ENCODE results near the gene SIK3.

The SIK3 gene

DNA sequence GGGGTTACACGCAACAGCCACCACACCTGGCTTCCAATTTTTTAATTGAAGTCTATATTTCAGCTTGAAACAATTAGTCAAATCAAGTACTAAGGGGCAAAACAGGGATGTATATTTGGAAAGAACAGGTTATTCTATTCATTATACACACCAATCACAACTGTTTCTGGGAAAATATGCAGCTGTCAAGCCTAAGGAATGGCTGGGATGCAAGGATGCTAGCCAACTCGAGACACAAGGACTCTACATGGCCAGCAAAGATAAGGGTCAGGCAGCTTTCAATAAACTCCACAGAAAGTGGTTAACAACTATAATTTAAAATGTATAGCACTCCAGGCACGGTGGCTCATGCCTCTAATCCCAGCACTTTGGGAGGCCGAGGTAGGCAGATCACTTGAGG, 134.0 kb downstream of the SIK3 start:
- H3K4me1 ChIP-seq (ENCODE audit: control insufficient read depth in 1 of 2, insufficient read depth in 1 of 2, low read depth in 1 of 2, low read length in 1 of 2): no peaks in the 10 kb centered on the region
- no peak overlapping the region for H3K4me3 ChIP-seq (ENCODE audit: low read depth in 1 of 2, low read length in 1 of 2)
- H3K27ac ChIP-seq: no peak overlapping the region
- no peaks in the 10 kb centered on the region for H3K27me3 ChIP-seq
- H3K9me3 ChIP-seq: no peaks in the 10 kb centered on the region
- H3K36me3 ChIP-seq: no peaks in the 10 kb centered on the region
- no peak for TF ChIP-seq CTCF (IDR thresholded peaks at IDR 0.05)

- Histone ChIP-seq H3K36me3 (no peaks in the 10 kb centered on the region), H3K4me3 (ENCODE audit: low read depth in 1 of 2, low read length in 1 of 2) (no peak overlapping the region)
- TF ChIP-seq CTCF (IDR thresholded peaks at IDR 0.05): no peak
Measured at GRCh38 chr11:116963813-116964212, 134.4 kb downstream of the SIK3 start.

DNA sequence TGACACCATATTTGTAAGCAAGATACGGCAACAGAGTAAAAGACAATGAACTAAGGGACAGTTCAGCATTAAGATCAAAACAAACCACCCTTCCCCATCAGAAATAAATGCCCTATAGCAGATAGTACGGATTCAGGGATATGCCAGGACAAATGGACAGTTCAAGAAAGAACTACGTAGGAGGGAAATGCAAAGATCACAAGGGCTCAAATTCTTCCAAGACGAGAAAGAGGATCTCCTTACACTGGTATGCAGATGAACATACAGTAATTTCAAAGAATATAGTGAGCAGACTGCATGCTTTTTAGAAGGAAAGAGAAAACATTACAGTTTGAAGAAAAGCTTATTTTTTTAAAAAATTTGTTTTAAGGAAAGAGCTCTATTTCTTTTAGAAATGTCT, 136.1 kb downstream of the SIK3 start:
- H3K4me3 ChIP-seq (ENCODE audit: low read depth in 1 of 2, low read length in 1 of 2): no peak overlapping the region

More at GRCh38 chr11:116963813-116964212, 134.4 kb downstream of the SIK3 start:
- Histone ChIP-seq H3K9me3 (no peaks in the 10 kb centered on the region), H3K27me3 (no peaks in the 10 kb centered on the region), H3K4me1 (ENCODE audit: control insufficient read depth in 1 of 2, insufficient read depth in 1 of 2, low read depth in 1 of 2, low read length in 1 of 2) (no peaks in the 10 kb centered on the region), H3K27ac (no peak overlapping the region)

DNA sequence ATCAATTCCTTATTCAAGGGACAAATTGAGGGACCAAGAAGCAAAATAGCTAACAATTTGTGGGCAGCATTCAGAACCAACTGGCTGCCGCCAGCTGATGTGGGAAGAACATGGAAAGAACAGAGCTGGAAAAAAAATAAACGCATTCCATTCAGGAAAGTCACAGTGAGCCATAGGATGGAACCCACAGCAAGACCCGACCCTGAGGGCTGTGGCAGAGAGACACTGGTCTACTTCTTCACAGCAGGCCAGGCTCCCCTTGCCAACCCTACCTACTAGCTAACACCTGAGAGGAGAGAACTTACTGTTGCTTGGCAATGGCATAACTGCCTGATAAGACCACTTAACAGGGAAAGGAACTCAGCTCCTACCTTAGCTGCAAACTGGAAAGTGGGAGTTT, 137.3 kb downstream of the SIK3 start:
- no peaks in the 10 kb centered on the region for H3K27me3 ChIP-seq
- H3K4me3 ChIP-seq (ENCODE audit: low read depth in 1 of 2, low read length in 1 of 2): no peak overlapping the region
- no peaks in the 10 kb centered on the region for H3K9me3 ChIP-seq
- peaks cover 1 to 2% of the 10 kb centered on the region in 2 experiments for H3K4me1 ChIP-seq (ENCODE audit: control insufficient read depth in 1 of 2, insufficient read depth in 1 of 2, low read depth in 1 of 2, low read length in 1 of 2)
- TF ChIP-seq CTCF (IDR thresholded peaks at IDR 0.05): no peak
- H3K36me3 ChIP-seq: peaks cover 3% of the 10 kb centered on the region
- no peak overlapping the region for H3K27ac ChIP-seq

More for the DNA sequence above, 136.1 kb downstream of the SIK3 start:
- H3K27ac ChIP-seq: no peak overlapping the region
- no peak for TF ChIP-seq CTCF (IDR thresholded peaks at IDR 0.05)
- no peaks in the 10 kb centered on the region for H3K9me3 ChIP-seq
- H3K36me3 ChIP-seq: no peaks in the 10 kb centered on the region
- no peaks in the 10 kb centered on the region for H3K4me1 ChIP-seq (ENCODE audit: control insufficient read depth in 1 of 2, insufficient read depth in 1 of 2, low read depth in 1 of 2, low read length in 1 of 2)
- no peaks in the 10 kb centered on the region for H3K27me3 ChIP-seq

DNA sequence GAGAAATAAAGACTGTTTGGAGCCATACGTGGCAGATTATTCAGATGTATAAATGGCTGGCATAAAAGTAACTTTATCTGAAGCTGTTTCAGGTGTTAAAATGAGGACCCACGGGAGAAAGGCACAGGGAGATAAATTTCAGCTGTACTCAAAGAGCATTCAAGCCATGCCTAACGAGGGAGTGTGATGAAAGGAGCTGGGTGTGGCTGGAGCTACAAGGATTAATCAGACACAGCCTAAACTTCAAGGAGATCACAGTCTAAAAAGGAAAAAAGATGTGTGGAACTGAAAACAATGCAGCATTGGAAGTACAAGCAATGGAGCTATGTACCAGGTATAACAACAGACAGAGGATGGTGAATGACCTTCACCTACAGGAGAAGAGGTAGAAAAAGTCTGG, 140.0 kb downstream of the SIK3 start:
- no peak overlapping the region for H3K27ac ChIP-seq

More for the DNA sequence above, 140.0 kb downstream of the SIK3 start:
- Histone ChIP-seq H3K27me3 (no peaks in the 10 kb centered on the region), H3K9me3 (no peaks in the 10 kb centered on the region), H3K4me1 (ENCODE audit: control insufficient read depth in 1 of 2, insufficient read depth in 1 of 2, low read depth in 1 of 2, low read length in 1 of 2) (peaks cover 9 to 13% of the 10 kb centered on the region in 2 experiments), H3K4me3 (ENCODE audit: low read depth in 1 of 2, low read length in 1 of 2) (no peak overlapping the region), H3K36me3 (peaks cover 10% of the 10 kb centered on the region)
- no peak for TF ChIP-seq CTCF (IDR thresholded peaks at IDR 0.05)
